Hepatocyte (in vitro differentiated cells): ENCODE results near the gene C16orf87. TPM values are rescaled to one million over a fixed set of nuclear protein-coding genes. Genes with fewer than 3 reads are reported as not detected.

Source experiments
- DNase-seq: peaks from one replicate; pipeline ENCODE4 v3.0.0-alpha.2; 2016; ENCODE audit warnings: low spot score
- H2AFZ ChIP-seq: fragments of 200-600 bp; sonication (generic); 2 replicates; pipeline ENCODE4 v1.6.0; 2016; ENCODE audit warnings: antibody characterized with exemption, mild to moderate bottlenecking
- H3K27ac ChIP-seq: fragments of 200-600 bp; sonication (generic); 2 replicates; pipeline ENCODE4 v1.5.1; 2016; ENCODE audit warnings: mild to moderate bottlenecking
- H3K27me3 ChIP-seq: fragments of 200-600 bp; sonication (generic); 2 replicates; pipeline ENCODE4 v1.6.1; 2016
- H3K36me3 ChIP-seq: fragments of 200-600 bp; sonication (generic); replicated peaks from 2 replicates; pipeline ENCODE4 v1.5.1; 2016; ENCODE audit warnings: low read depth; ENCODE audit not compliant: insufficient read depth
- H3K4me1 ChIP-seq: fragments of 200-600 bp; sonication (generic); 2 replicates; pipeline ENCODE4 v1.5.1; 2016; ENCODE audit warnings: mild to moderate bottlenecking, moderate library complexity; ENCODE audit not compliant: insufficient read depth
- H3K4me2 ChIP-seq: fragments of 200-600 bp; sonication (generic); 2 replicates; pipeline ENCODE4 v1.6.0; 2016
- H3K4me3 ChIP-seq: fragments of 200-600 bp; sonication (generic); 2 replicates; pipeline ENCODE4 v1.5.1; 2016; ENCODE audit warnings: mild to moderate bottlenecking
- H3K79me2 ChIP-seq: fragments of 200-600 bp; sonication (generic); 2 replicates; pipeline ENCODE4 v1.6.0; 2017; ENCODE audit warnings: mild to moderate bottlenecking
- H3K9me2 ChIP-seq: fragments of 200-600 bp; sonication (generic); replicated peaks from 2 replicates; pipeline ENCODE4 v1.6.0; 2017; ENCODE audit warnings: mild to moderate bottlenecking; ENCODE audit not compliant: insufficient read depth
- H3K9me3 ChIP-seq: fragments of 200-600 bp; sonication (generic); 2 replicates; pipeline ENCODE4 v1.5.1; 2016; ENCODE audit warnings: low read depth, mild to moderate bottlenecking
- H4K20me1 ChIP-seq: fragments of 200-600 bp; sonication (generic); 2 replicates; pipeline ENCODE4 v1.6.0; 2016; ENCODE audit warnings: mild to moderate bottlenecking; ENCODE audit not compliant: insufficient read depth, poor library complexity, severe bottlenecking
- CTCF ChIP-seq: fragments of 200-600 bp; sonication (generic); IDR thresholded peaks from 2 replicates; pipeline ENCODE4 v1.5.1; 2016; ENCODE audit warnings: antibody characterized with exemption, mild to moderate bottlenecking; ENCODE audit not compliant: poor library complexity
- EZH2 ChIP-seq: fragments of 200-600 bp; sonication (generic); IDR thresholded peaks from 2 replicates; pipeline ENCODE4 v1.6.1; 2016; ENCODE audit warnings: antibody characterized with exemption, mild to moderate bottlenecking, borderline replicate concordance
- EZH2phosphoT487 ChIP-seq: fragments of 200-600 bp; sonication (generic); IDR thresholded peaks from one replicate; pipeline ENCODE4 v1.6.1; 2018; ENCODE audit warnings: antibody characterized with exemption, mild to moderate bottlenecking, low read depth, moderate library complexity; ENCODE audit not compliant: unreplicated experiment, severe bottlenecking
- WGBS: methylation state at CpG from one replicate; pipeline ENCODE4 v1.1.6; 2016; ENCODE audit warnings: low lambda C conversion rate; ENCODE audit errors: missing lambda C conversion rate; 5-methylcytosine and 5-hydroxymethylcytosine counted together
- polyA plus RNA-seq: library from polyadenylated mRNA; unstranded; fragments of >200 nt; fragmentation: Nextera tagmentation; extraction: Ambion mirVana; gene quantifications from 2 replicates; pipeline ENCODE4 v1.2.1, GENCODE V29; 2016
- total RNA-seq: library from RNA; depleted of rRNA; stranded (reverse); fragments of >200 nt; gene quantifications from 2 replicates; pipeline ENCODE4 v1.2.3, GENCODE V29; 2014

The C16orf87 gene
- total and polyA plus RNA-seq, 2 experiments from 2014 or later, result 24.9 to 25.1 TPM

GRCh38 chr16:46826631-46827030 is 4.3 kb downstream of the C16orf87 start:
- Histone ChIP-seq H3K9me2 (peaks cover 3% of the 10 kb centered on the region), H3K36me3 (no peaks in the 10 kb centered on the region), H3K9me3 (no peaks in the 10 kb centered on the region), H3K27ac (no peak overlapping the region), H2AFZ (no peak overlapping the region), H3K27me3 (no peaks in the 10 kb centered on the region), H3K4me3 (no peak overlapping the region), H3K4me2 (peak overlapping the region; percentile 9), H4K20me1 (peaks cover 31% of the 10 kb centered on the region), H3K79me2 (peaks cover 83% of the 10 kb centered on the region), H3K4me1 (no peaks in the 10 kb centered on the region)
- WGBS, result 82% methylated on average over 3 of the region's 3 CpGs
- DNase-seq, result no peak
- TF ChIP-seq EZH2 (no peak), EZH2phosphoT487 (no peak), CTCF (no peak)

GRCh38 chr16:46822270-46822669 is 8.7 kb downstream of the C16orf87 start:
- H3K27me3 ChIP-seq, result no peaks in the 10 kb centered on the region
- H3K9me2 ChIP-seq, result peaks cover 3% of the 10 kb centered on the region
- H3K4me3 ChIP-seq, result no peak overlapping the region
- 89% methylated on average over 3 of the region's 3 CpGs for WGBS
- peaks cover 28% of the 10 kb centered on the region for H4K20me1 ChIP-seq
- no peak for TF ChIP-seq CTCF
- H2AFZ ChIP-seq, result no peak overlapping the region
- H3K4me1 ChIP-seq, result no peaks in the 10 kb centered on the region
- H3K79me2 ChIP-seq, result peaks cover 91% of the 10 kb centered on the region
- no peaks in the 10 kb centered on the region for H3K36me3 ChIP-seq
- no peaks in the 10 kb centered on the region for H3K9me3 ChIP-seq
- H3K27ac ChIP-seq, result no peak overlapping the region
- DNase-seq, result no peak
- no peak overlapping the region for H3K4me2 ChIP-seq

- Histone ChIP-seq H3K27me3 (no peaks in the 10 kb centered on the region), H3K9me3 (peaks cover 8% of the 10 kb centered on the region), H3K9me2 (no peaks in the 10 kb centered on the region), H3K36me3 (no peaks in the 10 kb centered on the region), H2AFZ (no peak overlapping the region), H4K20me1 (peaks cover 13% of the 10 kb centered on the region), H3K4me1 (no peaks in the 10 kb centered on the region), H3K79me2 (peaks cover 91% of the 10 kb centered on the region), H3K27ac (no peak overlapping the region), H3K4me2 (no peak overlapping the region), H3K4me3 (no peak overlapping the region)
- 58% methylated on average over 2 of the region's 2 CpGs for WGBS
- TF ChIP-seq EZH2phosphoT487 (no peak), EZH2 (no peak), CTCF (no peak)
- DNase-seq, result no peak
These were observed 13.0 kb downstream of the C16orf87 start for GRCh38 chr16:46817961-46818360.

GRCh38 chr16:46814790-46815189 is 16.2 kb downstream of the C16orf87 start:
- WGBS, result 100% methylated on average over 1 of the region's 1 CpG
- H4K20me1 ChIP-seq, result peaks cover 21% of the 10 kb centered on the region
- peaks cover 95% of the 10 kb centered on the region for H3K79me2 ChIP-seq

More at GRCh38 chr16:46814790-46815189, 16.2 kb downstream of the C16orf87 start:
- H3K4me2 ChIP-seq, result no peak overlapping the region
- H3K27ac ChIP-seq, result no peak overlapping the region
- H2AFZ ChIP-seq, result no peak overlapping the region
- no peak for DNase-seq
- peaks cover 8% of the 10 kb centered on the region for H3K9me3 ChIP-seq
- peaks cover 8% of the 10 kb centered on the region for H3K4me1 ChIP-seq
- no peaks in the 10 kb centered on the region for H3K36me3 ChIP-seq
- peak overlapping the region; percentile 1 for H3K4me3 ChIP-seq
- no peaks in the 10 kb centered on the region for H3K9me2 ChIP-seq
- no peaks in the 10 kb centered on the region for H3K27me3 ChIP-seq
- TF ChIP-seq CTCF (no peak), EZH2 (no peak), EZH2phosphoT487 (no peak)
